ENCODE measurements around the gene ST6GALNAC5. TPM values are rescaled to one million over a fixed set of nuclear protein-coding genes. Genes with fewer than 3 reads are reported as not detected.

ST6GALNAC5 gene
- total and polyA plus RNA-seq, 9 donors, result 2.9 to 21.0 (median 9.9) TPM

DNA sequence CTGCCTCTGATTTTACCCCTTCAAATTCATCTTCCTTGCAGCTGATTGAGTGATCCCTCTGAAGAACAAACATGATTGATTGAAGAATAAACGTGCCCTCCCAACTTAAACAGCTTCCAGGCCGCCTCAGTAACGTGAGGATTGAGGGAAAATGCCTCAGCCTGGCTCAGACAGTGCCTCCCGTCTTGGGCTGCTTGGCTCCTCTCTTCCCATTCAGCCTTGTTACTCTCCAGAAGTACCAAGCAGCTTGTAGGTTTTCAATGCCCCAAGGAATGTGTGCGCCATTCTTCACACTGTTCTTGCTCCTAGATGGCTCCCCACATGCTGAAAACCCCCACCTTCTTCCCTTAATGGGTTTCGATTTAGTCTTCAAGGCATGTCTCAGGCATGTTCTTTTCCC lies 51.8 kb downstream of the ST6GALNAC5 start:
- Histone ChIP-seq H3K27me3 (no peaks in the 10 kb centered on the region), H3K9me3 (no peaks in the 10 kb centered on the region), H3K4me3 (no peak overlapping the region), H3K4me1 (ENCODE audit: insufficient read depth) (no peaks in the 10 kb centered on the region), H3K36me3 (no peaks in the 10 kb centered on the region), H3K27ac (no peak overlapping the region)
- intact Hi-C loops (cut with DNase I), result no loop called here
- TF ChIP-seq EP300 (IDR thresholded peaks at IDR 0.05) (no peak), POLR2A (IDR thresholded peaks at IDR 0.05) (no peak)
- TF ChIP-seq, protein P1, sequence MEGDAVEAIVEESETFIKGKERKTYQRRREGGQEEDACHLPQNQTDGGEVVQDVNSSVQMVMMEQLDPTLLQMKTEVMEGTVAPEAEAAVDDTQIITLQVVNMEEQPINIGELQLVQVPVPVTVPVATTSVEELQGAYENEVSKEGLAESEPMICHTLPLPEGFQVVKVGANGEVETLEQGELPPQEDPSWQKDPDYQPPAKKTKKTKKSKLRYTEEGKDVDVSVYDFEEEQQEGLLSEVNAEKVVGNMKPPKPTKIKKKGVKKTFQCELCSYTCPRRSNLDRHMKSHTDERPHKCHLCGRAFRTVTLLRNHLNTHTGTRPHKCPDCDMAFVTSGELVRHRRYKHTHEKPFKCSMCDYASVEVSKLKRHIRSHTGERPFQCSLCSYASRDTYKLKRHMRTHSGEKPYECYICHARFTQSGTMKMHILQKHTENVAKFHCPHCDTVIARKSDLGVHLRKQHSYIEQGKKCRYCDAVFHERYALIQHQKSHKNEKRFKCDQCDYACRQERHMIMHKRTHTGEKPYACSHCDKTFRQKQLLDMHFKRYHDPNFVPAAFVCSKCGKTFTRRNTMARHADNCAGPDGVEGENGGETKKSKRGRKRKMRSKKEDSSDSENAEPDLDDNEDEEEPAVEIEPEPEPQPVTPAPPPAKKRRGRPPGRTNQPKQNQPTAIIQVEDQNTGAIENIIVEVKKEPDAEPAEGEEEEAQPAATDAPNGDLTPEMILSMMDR (IDR thresholded peaks at IDR 0.05), result no peak
- no peak for DNase-seq
- 77 to 81% (median 79%) methylated on average over 6 of the region's 6 CpGs for WGBS, 3 donors

DNA sequence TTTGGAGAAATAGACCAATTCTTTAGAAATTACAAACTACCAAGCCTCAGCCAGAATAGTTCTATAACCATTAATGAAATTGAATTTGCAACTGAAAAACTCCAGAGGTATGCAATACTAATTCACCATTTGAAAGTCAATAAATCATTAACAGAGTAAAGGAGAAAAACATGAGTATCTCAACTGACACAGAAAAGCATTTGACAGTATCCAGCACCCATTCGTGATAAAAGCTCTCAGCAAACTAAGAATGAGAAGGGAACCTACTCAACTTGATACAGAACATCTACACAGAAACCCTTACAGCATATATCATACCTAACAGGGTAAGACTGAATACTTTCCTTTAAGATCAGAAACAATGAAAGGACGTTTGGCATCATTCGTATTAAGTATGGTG lies 54.3 kb downstream of the ST6GALNAC5 start:
- Histone ChIP-seq H3K4me3 (no peak overlapping the region), H3K9me3 (no peaks in the 10 kb centered on the region), H3K27ac (no peak overlapping the region), H3K27me3 (no peaks in the 10 kb centered on the region), H3K4me1 (ENCODE audit: insufficient read depth) (peaks cover 1% of the 10 kb centered on the region), H3K36me3 (no peaks in the 10 kb centered on the region)
- 75 to 83% (median 83%) methylated on average over 3 of the region's 3 CpGs for whole genome bisulfite sequencing, 3 donors
- DNase-seq, result no peak
- intact Hi-C loops (cut with DNase I), result no loop called here
- TF ChIP-seq, protein P1 (IDR thresholded peaks at IDR 0.05), result no peak
- TF ChIP-seq EP300 (IDR thresholded peaks at IDR 0.05), result no peak
- TF ChIP-seq POLR2A (IDR thresholded peaks at IDR 0.05), result no peak

DNA sequence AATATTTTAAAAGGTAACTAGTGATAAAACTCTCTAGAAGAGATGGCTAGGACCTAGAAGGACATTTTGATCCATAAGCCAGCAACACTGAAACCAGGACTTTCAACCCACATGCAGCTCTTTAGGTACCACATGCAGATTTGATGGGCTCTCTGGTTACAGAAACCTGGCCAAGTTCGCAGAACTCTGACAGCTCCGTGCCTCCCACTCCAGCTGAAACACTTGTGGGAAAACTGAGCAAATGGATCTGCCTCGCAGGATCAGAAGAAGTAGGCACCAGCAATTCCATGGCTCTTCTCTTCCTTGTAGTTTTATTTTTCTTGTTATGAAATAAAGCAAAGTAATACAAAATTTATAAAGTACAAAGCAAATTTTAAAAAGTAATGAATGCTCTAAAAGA lies 58.5 kb downstream of the ST6GALNAC5 start:
- no peaks in the 10 kb centered on the region for H3K9me3 ChIP-seq
- TF ChIP-seq, protein P1 (IDR thresholded peaks at IDR 0.05), result no peak
- TF ChIP-seq POLR2A (IDR thresholded peaks at IDR 0.05), result no peak
- H3K4me1 ChIP-seq (ENCODE audit: insufficient read depth), result peaks cover 1% of the 10 kb centered on the region
- WGBS, 3 donors, result 73 to 79% (median 74%) methylated on average over 3 of the region's 3 CpGs
- H3K36me3 ChIP-seq, result no peaks in the 10 kb centered on the region
- H3K27ac ChIP-seq, result no peak overlapping the region
- no peak overlapping the region for H3K4me3 ChIP-seq
- DNase-seq, result no peak
- intact Hi-C loops (cut with DNase I), result no loop called here
- H3K27me3 ChIP-seq, result no peaks in the 10 kb centered on the region

DNA sequence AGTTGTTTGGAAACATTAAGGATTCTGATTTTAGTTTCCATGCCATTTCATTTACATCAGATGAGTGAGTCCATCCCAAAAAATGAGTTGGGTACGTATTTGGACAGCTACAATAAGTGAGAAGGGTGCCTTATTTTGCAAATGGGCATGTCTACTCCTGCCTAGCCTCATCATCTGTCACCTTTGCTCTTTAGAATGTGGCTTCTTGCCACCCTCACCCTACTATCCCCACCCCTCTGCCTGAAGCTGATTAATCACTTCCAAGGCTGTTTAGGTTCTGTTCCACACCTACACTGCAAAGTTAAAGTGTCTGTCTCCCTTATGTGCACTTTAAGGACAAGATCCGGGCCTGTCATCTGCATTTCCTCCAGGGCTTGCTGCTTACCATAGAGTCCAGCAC lies 61.2 kb downstream of the ST6GALNAC5 start:
- H3K36me3 ChIP-seq, result no peaks in the 10 kb centered on the region
- no peak for DNase-seq
- no peak overlapping the region for H3K27ac ChIP-seq
- no peaks in the 10 kb centered on the region for H3K27me3 ChIP-seq
- no peaks in the 10 kb centered on the region for H3K9me3 ChIP-seq
- TF ChIP-seq, protein P1 (IDR thresholded peaks at IDR 0.05), result no peak
- TF ChIP-seq EP300 (IDR thresholded peaks at IDR 0.05), result no peak
- TF ChIP-seq POLR2A (IDR thresholded peaks at IDR 0.05), result no peak
- WGBS, 3 donors, result 87 to 95% (median 90%) methylated on average over 2 of the region's 2 CpGs
- H3K4me1 ChIP-seq (ENCODE audit: insufficient read depth), result peaks cover 5% of the 10 kb centered on the region
- intact Hi-C loops (cut with DNase I), result no loop called here
- H3K4me3 ChIP-seq, result no peak overlapping the region

DNA sequence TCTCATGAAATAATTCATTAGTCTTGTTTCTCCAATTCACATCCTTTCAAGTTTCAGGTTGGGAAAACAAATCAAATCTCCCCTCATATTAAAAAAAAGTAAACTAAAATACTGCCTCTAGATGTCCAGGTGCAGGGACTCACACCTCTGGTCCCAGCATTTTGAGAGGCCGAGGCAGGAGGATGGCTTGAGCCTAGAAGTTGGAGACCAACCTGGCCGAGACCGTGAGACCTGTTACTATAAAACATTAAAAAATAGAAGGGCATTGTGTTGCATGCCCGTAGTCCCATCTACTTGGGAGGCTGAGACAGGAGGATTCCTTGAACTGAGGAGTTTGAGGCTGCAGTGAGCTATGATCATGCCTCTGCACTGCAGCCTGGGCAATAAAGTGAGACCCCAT lies 61.9 kb downstream of the ST6GALNAC5 start:
- DNase-seq, result no peak
- WGBS, 3 donors, result 95 to 96% (median 96%) methylated on average over 4 of the region's 4 CpGs
- no peaks in the 10 kb centered on the region for H3K36me3 ChIP-seq

More for the DNA sequence above, 61.9 kb downstream of the ST6GALNAC5 start:
- no peak overlapping the region for H3K4me3 ChIP-seq
- H3K4me1 ChIP-seq (ENCODE audit: insufficient read depth), result peaks cover 5% of the 10 kb centered on the region
- H3K9me3 ChIP-seq, result no peaks in the 10 kb centered on the region
- TF ChIP-seq, protein P1 (IDR thresholded peaks at IDR 0.05), result no peak
- no peak for TF ChIP-seq EP300 (IDR thresholded peaks at IDR 0.05)
- TF ChIP-seq POLR2A (IDR thresholded peaks at IDR 0.05), result no peak
- no peak overlapping the region for H3K27ac ChIP-seq
- no peaks in the 10 kb centered on the region for H3K27me3 ChIP-seq
- intact Hi-C loops (cut with DNase I), result no loop called here

Measured in ovary (tissue), 9 donors.